OCI-LY1 (cell line): ENCODE results near the gene C19orf73.

Source experiments
- H2AFZ ChIP-seq: fragments of 200-600 bp; sonication (generic), shearing (Covaris generic); 2 replicates; pipeline ENCODE4 v1.6.0; 2014; ENCODE audit warnings: antibody characterized with exemption, mild to moderate bottlenecking, low read length
- H3F3A ChIP-seq: fragments of 200-600 bp; sonication (generic), shearing (Covaris generic); 2 replicates; pipeline ENCODE4 v1.6.0; 2014; ENCODE audit warnings: mild to moderate bottlenecking, antibody characterized with exemption, low read length, moderate library complexity; ENCODE audit not compliant: insufficient read depth
- H3K27ac ChIP-seq: fragments of 200-600 bp; sonication (generic); 2 replicates; pipeline ENCODE4 v1.5.1; 2014; ENCODE audit warnings: low read length, mixed run types, mild to moderate bottlenecking, low read depth; ENCODE audit not compliant: poor library complexity, severe bottlenecking
- H3K27me3 ChIP-seq: fragments of 200-600 bp; sonication (generic); 2 replicates; pipeline ENCODE4 v1.6.0; 2014; ENCODE audit warnings: antibody characterized with exemption, mild to moderate bottlenecking, low read length, moderate library complexity; ENCODE audit not compliant: insufficient read depth
- H3K36me3 ChIP-seq: fragments of 200-600 bp; sonication (generic); 2 replicates; pipeline ENCODE4 v1.6.1; 2014; ENCODE audit warnings: mild to moderate bottlenecking, antibody characterized with exemption, low read length, moderate library complexity, mixed read lengths; ENCODE audit not compliant: insufficient read depth
- H3K4me1 ChIP-seq: fragments of 200-600 bp; sonication (generic); 2 replicates; pipeline ENCODE4 v1.5.1; 2014; ENCODE audit warnings: mild to moderate bottlenecking, low read length, moderate library complexity; ENCODE audit not compliant: insufficient read depth, severe bottlenecking
- H3K4me2 ChIP-seq: fragments of 200-600 bp; sonication (generic), shearing (Covaris generic); 2 replicates; pipeline ENCODE4 v1.6.1; 2014; ENCODE audit warnings: low read length
- H3K4me3 ChIP-seq: fragments of 200-600 bp; sonication (generic); 2 replicates; pipeline ENCODE4 v1.5.1; 2014; ENCODE audit warnings: low read length, low read depth, mild to moderate bottlenecking, mixed read lengths; ENCODE audit not compliant: poor library complexity, severe bottlenecking
- H3K79me2 ChIP-seq: fragments of 200-600 bp; shearing (Covaris generic); 2 replicates; pipeline ENCODE4 v1.6.1; 2016; ENCODE audit warnings: mixed run types, low read length, mixed read lengths; ENCODE audit not compliant: insufficient read depth
- H3K9ac ChIP-seq: fragments of 200-600 bp; sonication (generic), shearing (Covaris generic); 2 replicates; pipeline ENCODE4 v1.6.1; 2014; ENCODE audit warnings: mild to moderate bottlenecking, low read length, mixed read lengths
- H3K9me2 ChIP-seq: fragments of 200-600 bp; sonication (generic), shearing (Covaris generic); 2 replicates; pipeline ENCODE4 v1.6.1; 2014; ENCODE audit warnings: low read depth, mild to moderate bottlenecking, low read length, mixed read lengths
- H3K9me3 ChIP-seq: fragments of 200-600 bp; shearing (Covaris generic); 2 replicates; pipeline ENCODE4 v1.6.1; 2014; ENCODE audit warnings: low read length, mixed read lengths
- H4K20me1 ChIP-seq: fragments of 200-600 bp; sonication (generic), shearing (Covaris generic); 2 replicates; pipeline ENCODE4 v1.6.0; 2016; ENCODE audit warnings: mild to moderate bottlenecking, low read length; ENCODE audit not compliant: insufficient read depth
- CTCF ChIP-seq: fragments of 200-600 bp; sonication (generic), shearing (Covaris generic); IDR thresholded peaks from 2 replicates; pipeline ENCODE4 v1.5.1; 2017; ENCODE audit warnings: mild to moderate bottlenecking, antibody characterized with exemption, low read length, moderate library complexity, mixed read lengths
- EZH2 ChIP-seq: fragments of 200-600 bp; sonication (generic), shearing (Covaris generic); IDR thresholded peaks from 2 replicates; pipeline ENCODE4 v1.8.0; 2017; ENCODE audit warnings: borderline replicate concordance, mixed run types, mild to moderate bottlenecking, antibody characterized with exemption, low read length, moderate library complexity, mixed read lengths

C19orf73 gene

GRCh38 chr19:49160450-49161189 lies 41.7 kb upstream of the C19orf73 start:
- H3K9ac ChIP-seq: no peak overlapping the region
- H3K9me2 ChIP-seq: no peaks in the 10 kb centered on the region
- no peak overlapping the region for H3K27ac ChIP-seq
- no peak overlapping the region for H2AFZ ChIP-seq
- no peaks in the 10 kb centered on the region for H3K9me3 ChIP-seq
- H3K4me2 ChIP-seq: no peak overlapping the region
- no peaks in the 10 kb centered on the region for H3K4me1 ChIP-seq
- no peaks in the 10 kb centered on the region for H3K36me3 ChIP-seq
- H3K27me3 ChIP-seq: 0 out of 2 replicates have a peak, but pooled peaks cover 3% of the 10 kb centered on the region
- no peaks in the 10 kb centered on the region for H3F3A ChIP-seq
- TF ChIP-seq EZH2 (no peak), CTCF (no peak)
- no peaks in the 10 kb centered on the region for H3K79me2 ChIP-seq
- no peaks in the 10 kb centered on the region for H4K20me1 ChIP-seq
- no peak overlapping the region for H3K4me3 ChIP-seq

- Histone ChIP-seq H3K4me3 (no peak within 1 kb of the TSS), H3K27ac (no peak within 1 kb of the TSS), H3K27me3 (peaks cover 3% of the 10 kb centered on the region; the same call in 1 of the 2 replicates), H3F3A (no peaks in the 10 kb centered on the region), H4K20me1 (no peaks in the 10 kb centered on the region), H3K36me3 (no peaks in the 10 kb centered on the region), H3K4me2 (no peak within 1 kb of the TSS), H3K79me2 (no peaks in the 10 kb centered on the region), H3K9me3 (no peaks in the 10 kb centered on the region), H3K9ac (no peak within 1 kb of the TSS), H3K9me2 (no peaks in the 10 kb centered on the region), H3K4me1 (no peaks in the 10 kb centered on the region), H2AFZ (no peak within 1 kb of the TSS)
- TF ChIP-seq CTCF (no peak), EZH2 (no peak)
Observed at GRCh38 chr19:49157445-49158224, 38.7 kb upstream of the C19orf73 start, which contains the start of gene TRPM4. TRPM4 (plus strand) TSS chr19:49157792; CDS start chr19:49157867, 75 bp downstream.

DNA sequence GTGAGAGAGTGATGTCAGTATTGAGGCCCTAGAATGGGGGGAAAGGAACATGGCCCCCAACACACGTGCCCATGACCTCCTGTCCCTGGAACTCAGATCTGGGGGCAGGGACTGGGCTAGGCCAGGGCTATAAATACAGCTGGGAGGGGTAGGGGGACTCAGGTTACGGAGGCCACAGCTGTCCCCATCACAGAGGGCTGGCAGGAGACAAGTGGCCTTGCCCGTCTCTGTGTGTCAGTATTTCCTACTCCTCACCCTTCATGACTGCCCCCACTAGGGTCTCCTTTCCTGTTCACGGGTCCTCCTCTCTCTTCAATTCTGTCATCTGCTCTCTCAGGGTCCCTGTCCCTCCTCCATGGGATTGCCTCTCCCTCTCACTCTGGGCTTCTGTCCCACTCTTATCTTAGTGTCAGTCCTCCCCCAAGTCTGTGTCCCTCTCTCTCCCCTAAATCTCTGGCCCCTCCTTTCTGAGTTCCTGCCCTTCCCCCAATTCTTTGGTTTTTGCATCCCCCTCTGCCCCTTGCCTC lies 36.9 kb upstream of the C19orf73 start:
- no peak overlapping the region for H3K4me3 ChIP-seq

More for the DNA sequence above, 36.9 kb upstream of the C19orf73 start:
- H3K9me3 ChIP-seq: no peaks in the 10 kb centered on the region
- H3K36me3 ChIP-seq: no peaks in the 10 kb centered on the region
- H3K79me2 ChIP-seq: no peaks in the 10 kb centered on the region
- no peak overlapping the region for H3K27ac ChIP-seq
- no peaks in the 10 kb centered on the region for H3F3A ChIP-seq
- H3K9me2 ChIP-seq: no peaks in the 10 kb centered on the region
- peaks cover 10% of the 10 kb centered on the region for H3K4me1 ChIP-seq
- no peak overlapping the region for H3K4me2 ChIP-seq
- H4K20me1 ChIP-seq: no peaks in the 10 kb centered on the region
- H2AFZ ChIP-seq: no peak overlapping the region
- no peak overlapping the region for H3K9ac ChIP-seq
- peaks cover 3% of the 10 kb centered on the region; the same call in 1 of the 2 replicates for H3K27me3 ChIP-seq
- TF ChIP-seq EZH2: no peak
- no peak for TF ChIP-seq CTCF
